Small intestine (tissue), 7 donors: ENCODE measurements around the gene KIAA0753. TPM values are rescaled to one million over a fixed set of nuclear protein-coding genes. Genes with fewer than 3 reads are reported as not detected.

Experiments
- DNase-seq, 2 donors: peaks; one replicate each; pipeline versions ENCODE4 v3.0.0 to v3.0.0-alpha.2; 2013
- FAIRE-seq: peaks from 2 replicates; lab custom pipeline; 2012; peaks lifted over from hg19 to GRCh38; lab: Jason Lieb, UNC
- H3K27ac ChIP-seq, 3 donors: one replicate each; pipeline ENCODE4 v1.5.1; 2013; ENCODE audit warnings: low read length in 2 of 3, mild to moderate bottlenecking in 2 of 3, control low read depth in 1 of 3, inconsistent platforms in 1 of 3, low read depth in 1 of 3, moderate library complexity in 1 of 3
- H3K27me3 ChIP-seq, 3 donors: one replicate each; pipeline ENCODE4 v1.6.1; 2013; ENCODE audit warnings: low read length in 3 of 3, inconsistent platforms in 1 of 3; ENCODE audit not compliant: control insufficient read depth in 3 of 3, insufficient read depth in 3 of 3
- H3K36me3 ChIP-seq, 3 donors: one replicate each; pipeline ENCODE4 v1.6.1; 2013; ENCODE audit warnings: low read length in 3 of 3, inconsistent platforms in 1 of 3, low read depth in 1 of 3, mild to moderate bottlenecking in 1 of 3, moderate library complexity in 1 of 3; ENCODE audit not compliant: control insufficient read depth in 3 of 3, insufficient read depth in 2 of 3
- H3K4me1 ChIP-seq, 3 donors: one replicate each; pipeline ENCODE4 v1.6.1; 2013; ENCODE audit warnings: low read length in 2 of 3, inconsistent platforms in 1 of 3, low read depth in 1 of 3, mild to moderate bottlenecking in 1 of 3, moderate library complexity in 1 of 3; ENCODE audit not compliant: control insufficient read depth in 3 of 3, insufficient read depth in 2 of 3
- H3K4me3 ChIP-seq, 3 donors: one replicate each; pipeline ENCODE4 v1.5.1; 2013; ENCODE audit warnings: low read length in 3 of 3, control low read depth in 1 of 3, inconsistent platforms in 1 of 3, low read depth in 1 of 3, mild to moderate bottlenecking in 1 of 3, moderate library complexity in 1 of 3
- H3K9me3 ChIP-seq, 2 donors: one replicate each; pipeline ENCODE4 v1.6.1; 2013; ENCODE audit warnings: low read depth in 1 of 2, low read length in 1 of 2; ENCODE audit not compliant: control insufficient read depth in 2 of 2, insufficient read depth in 1 of 2
- WGBS, 3 donors: extraction: QIAGEN DNeasy Blood & Tissue Kit; methylation state at CpG; one replicate each; pipeline ENCODE4 v1.1.7; 2013; 5-methylcytosine and 5-hydroxymethylcytosine counted together
- polyA plus RNA-seq, 4 donors: library from polyadenylated mRNA; stranded (reverse) in 3 of 4; unstranded in 1 of 4; fragments of 200-250 nt in 3 of 4; fragments of 120-200 nt in 1 of 4; gene quantifications; one replicate each; pipeline versions ENCODE4 v1.2.1 to v1.2.3, GENCODE V29; 2013
- donor health status: healthy with polysubstance abuse.
- donor health status: control.
- donor health status: control.
- donor health status: Bipolar disorder and iron deficiency.
- donor health status: healthy.

The KIAA0753 gene
- polyA plus RNA-seq, 4 donors = 3.2 to 14.1 (median 5.8) TPM

DNA sequence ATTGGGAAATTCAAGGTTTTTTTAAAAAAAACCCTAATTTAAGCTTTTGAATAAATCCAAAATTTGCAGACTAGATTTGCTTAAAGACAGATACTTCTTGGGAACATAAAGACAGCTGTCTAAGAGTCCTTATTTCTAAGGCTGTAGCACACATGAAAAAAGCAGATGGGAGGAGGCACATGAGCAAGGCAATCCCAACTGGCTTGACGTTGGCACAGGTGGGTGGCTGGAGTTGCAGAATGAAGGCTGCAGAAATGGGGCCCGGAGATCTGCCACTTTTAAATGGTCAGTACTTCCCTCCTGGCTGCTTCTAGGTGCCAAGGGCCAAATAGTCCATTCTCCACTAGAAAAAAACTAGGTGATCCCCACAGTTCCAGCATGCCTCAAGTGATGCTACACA lies 4.4 kb downstream of the KIAA0753 start:
- H3K36me3 ChIP-seq = peaks cover 2 to 7% (median 2%) of the 10 kb centered on the region in 3 donors
- 77 to 84% (median 82%) methylated on average over 2 of the region's 2 CpGs for WGBS, 3 donors
- no peak for FAIRE-seq
- no peak overlapping the region for H3K4me3 ChIP-seq
- DNase-seq = no peak
- H3K9me3 ChIP-seq = no peaks in the 10 kb centered on the region
- H3K4me1 ChIP-seq = peaks cover 2 to 11% (median 8%) of the 10 kb centered on the region in 3 donors
- H3K27ac ChIP-seq = no peak overlapping the region
- H3K27me3 ChIP-seq = no peaks in the 10 kb centered on the region

GRCh38 chr17:6633263-6633662 lies 7.2 kb downstream of the KIAA0753 start:
- H3K4me3 ChIP-seq = no peak overlapping the region
- peaks cover 2 to 7% (median 4%) of the 10 kb centered on the region in 3 donors for H3K36me3 ChIP-seq
- H3K27me3 ChIP-seq = no peaks in the 10 kb centered on the region
- 94 to 99% (median 98%) methylated on average over 3 of the region's 3 CpGs for WGBS, 3 donors
- H3K4me1 ChIP-seq = no peaks in the 10 kb centered on the region
- FAIRE-seq = no peak
- DNase-seq = no peak
- H3K27ac ChIP-seq = no peak overlapping the region
- H3K9me3 ChIP-seq = no peaks in the 10 kb centered on the region

DNA sequence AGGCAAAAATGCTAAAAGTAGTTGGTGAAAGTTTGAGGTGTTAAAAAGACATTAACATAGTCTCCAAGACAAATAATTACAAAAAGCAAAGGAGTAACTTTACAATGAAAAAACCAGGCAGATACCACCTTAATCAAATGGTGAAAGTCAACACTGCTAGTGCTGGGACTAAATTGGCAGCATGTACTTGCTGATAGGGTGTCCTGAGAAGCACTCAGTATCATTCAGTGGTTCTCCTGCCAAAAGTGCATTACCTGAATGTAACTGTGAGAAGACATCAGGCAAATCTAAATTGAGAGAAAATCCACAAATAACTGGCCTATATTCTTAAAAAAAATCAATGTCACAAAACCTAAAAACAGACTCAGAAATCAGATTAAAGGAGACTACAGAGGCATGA lies 8.0 kb downstream of the KIAA0753 start:
- H3K4me1 ChIP-seq = no peaks in the 10 kb centered on the region
- FAIRE-seq (no peak), DNase-seq (no peak)
- no peaks in the 10 kb centered on the region for H3K9me3 ChIP-seq
- no peak overlapping the region for H3K4me3 ChIP-seq
- peaks cover 2 to 12% (median 6%) of the 10 kb centered on the region in 3 donors for H3K36me3 ChIP-seq
- H3K27ac ChIP-seq = no peak overlapping the region
- H3K27me3 ChIP-seq = no peaks in the 10 kb centered on the region

GRCh38 chr17:6630390-6630789 lies 10.1 kb downstream of the KIAA0753 start:
- H3K9me3 ChIP-seq = no peaks in the 10 kb centered on the region
- no peak overlapping the region for H3K27ac ChIP-seq
- H3K27me3 ChIP-seq = no peaks in the 10 kb centered on the region
- H3K4me1 ChIP-seq = no peaks in the 10 kb centered on the region
- no peak overlapping the region for H3K4me3 ChIP-seq
- WGBS, 3 donors = 93 to 97% (median 94%) methylated on average over 1 of the region's 1 CpG
- peaks cover 2 to 20% (median 8%) of the 10 kb centered on the region in 3 donors for H3K36me3 ChIP-seq
- DNase-seq (no peak), FAIRE-seq (no peak)

DNA sequence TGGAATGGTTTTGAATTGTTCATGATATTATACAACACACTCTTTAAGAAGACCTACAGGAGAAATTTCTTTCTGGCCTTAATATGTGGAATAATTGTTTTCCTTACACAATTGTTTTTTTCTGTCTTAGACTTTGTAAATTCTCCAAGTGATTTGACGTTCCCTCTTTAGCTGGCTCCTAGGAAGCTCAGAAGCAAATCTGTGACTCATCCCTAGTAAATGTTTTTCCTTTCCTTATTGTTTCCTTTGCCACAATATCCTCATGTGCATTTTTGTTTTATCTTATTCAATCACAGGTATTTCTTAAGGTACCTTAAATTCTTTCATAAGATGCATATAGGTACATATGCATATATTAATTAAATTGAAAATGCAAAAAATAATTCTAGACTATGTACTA lies 13.5 kb downstream of the KIAA0753 start:
- 66 to 93% (median 78%) methylated on average over 1 of the region's 1 CpG for WGBS, 3 donors
- DNase-seq = no peak
- no peaks in the 10 kb centered on the region for H3K4me1 ChIP-seq
- H3K4me3 ChIP-seq = no peak overlapping the region
- no peak overlapping the region for H3K27ac ChIP-seq
- H3K36me3 ChIP-seq = peaks cover 0 to 24% (median 6%) of the 10 kb centered on the region in 3 donors
- H3K9me3 ChIP-seq = no peaks in the 10 kb centered on the region
- no peaks in the 10 kb centered on the region for H3K27me3 ChIP-seq
- FAIRE-seq = no peak

GRCh38 chr17:6626616-6627015 lies 13.9 kb downstream of the KIAA0753 start:
- Histone ChIP-seq H3K9me3 (no peaks in the 10 kb centered on the region), H3K4me1 (no peaks in the 10 kb centered on the region), H3K27ac (no peak overlapping the region), H3K36me3 (peaks cover 0 to 20% (median 6%) of the 10 kb centered on the region in 3 donors), H3K27me3 (no peaks in the 10 kb centered on the region), H3K4me3 (no peak overlapping the region)
- 91 to 95% (median 91%) methylated on average over 6 of the region's 6 CpGs for WGBS, 3 donors
- DNase-seq = no peak
- no peak for FAIRE-seq

GRCh38 chr17:6623941-6624340 lies 16.6 kb downstream of the KIAA0753 start:
- H3K27me3 ChIP-seq = no peaks in the 10 kb centered on the region
- DNase-seq (no peak), FAIRE-seq (no peak)
- H3K36me3 ChIP-seq = peaks cover 4 to 24% (median 8%) of the 10 kb centered on the region in 3 donors
- H3K4me3 ChIP-seq = no peak overlapping the region
- 97 to 98% (median 98%) methylated on average over 3 of the region's 3 CpGs for WGBS, 3 donors
- no peaks in the 10 kb centered on the region for H3K4me1 ChIP-seq
- no peaks in the 10 kb centered on the region for H3K9me3 ChIP-seq
- H3K27ac ChIP-seq = no peak overlapping the region

DNA sequence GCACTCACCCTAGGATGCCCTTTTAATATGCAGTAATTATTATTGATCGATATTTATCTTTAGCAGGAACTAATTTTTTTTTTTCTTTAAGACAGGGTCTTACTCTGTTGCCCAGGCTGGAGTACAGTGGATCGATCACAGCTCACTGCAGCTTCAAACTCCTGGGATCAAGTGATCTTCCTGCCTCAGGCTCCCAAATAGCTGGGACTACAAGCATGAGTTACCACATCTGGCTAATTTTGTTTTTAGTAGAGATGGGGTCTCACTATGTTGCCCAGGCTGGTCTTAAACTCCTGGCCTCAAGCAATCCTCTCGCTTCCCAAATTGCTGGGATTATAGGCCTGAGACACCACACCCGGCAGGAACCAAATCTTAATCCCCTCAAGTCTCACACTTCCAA lies 29.3 kb downstream of the KIAA0753 start:
- Histone ChIP-seq H3K4me3 (no peak overlapping the region), H3K27me3 (no peaks in the 10 kb centered on the region), H3K4me1 (no peaks in the 10 kb centered on the region), H3K9me3 (no peaks in the 10 kb centered on the region), H3K36me3 (peaks cover 13 to 16% (median 14%) of the 10 kb centered on the region in 3 donors), H3K27ac (no peak overlapping the region)
- no peak for FAIRE-seq
- 96 to 99% (median 97%) methylated on average over 4 of the region's 4 CpGs for WGBS, 3 donors
- DNase-seq = no peak

- H3K27ac ChIP-seq = no peak overlapping the region
- H3K9me3 ChIP-seq = no peaks in the 10 kb centered on the region
- DNase-seq = no peak
- peaks cover 18 to 23% (median 18%) of the 10 kb centered on the region in 3 donors for H3K36me3 ChIP-seq
- FAIRE-seq = no peak
- H3K27me3 ChIP-seq = no peaks in the 10 kb centered on the region
- H3K4me3 ChIP-seq = no peak overlapping the region
- no peaks in the 10 kb centered on the region for H3K4me1 ChIP-seq
- 97 to 99% (median 97%) methylated on average over 5 of the region's 5 CpGs for WGBS, 3 donors
Measured at GRCh38 chr17:6610011-6610410, 30.5 kb downstream of the KIAA0753 start.
